HepG2 (cell line): ENCODE measurements around the gene DIP2C. TPM values are rescaled to one million over a fixed set of nuclear protein-coding genes. Genes with fewer than 3 reads are reported as not detected.

Experiments
- ATAC-seq: fragments of 200-7000 bp; cut with Tn5 transposase; 3 replicates; pipeline ENCODE4 v1.9.1; 2020; ENCODE audit warnings: mild to moderate bottlenecking, moderate library complexity
- BruUV-seq: library from RNA; stranded (reverse); fragments of 400-500 nt; replicated peaks from 2 replicates; lab custom pipeline; 2021; lab: Mats Ljungman, UMichigan
- CTCF ChIA-PET: fragments of 300-600 bp; formaldehyde crosslinking; extraction: SDS; loops from one replicate; lab custom pipeline; 2021; ENCODE audit warnings: low total read pairs, inconsistent platforms, low intra/inter-chr PET ratio; lab: Yijun Ruan, JAX
- POLR2A ChIA-PET: fragments of 350-600 bp; sonication (Branson Sonifier 250); formaldehyde crosslinking; loops from one replicate; lab custom pipeline; 2020; ENCODE audit warnings: antibody characterized with exemption, inconsistent platforms; lab: Yijun Ruan, JAX
- DNase-seq: peaks from one replicate; pipeline ENCODE4 v3.0.0-alpha.2; 2015; ENCODE audit warnings: low spot score
- FAIRE-seq: peaks from 3 replicates; lab custom pipeline; 2011; peaks lifted over from hg19 to GRCh38; lab: Jason Lieb, UNC
- H2AFZ ChIP-seq: one replicate; pipeline ENCODE4 v1.6.1; 2011; ENCODE audit warnings: low read length, inconsistent platforms
- H3K27ac ChIP-seq: fragments of 300-600 bp; 3 replicates; pipeline ENCODE4 v1.8.0; 2011; ENCODE audit warnings: mixed run types, mild to moderate bottlenecking, mixed read lengths, low read length, inconsistent platforms; ENCODE audit not compliant: insufficient read depth; ENCODE audit errors: extremely low read length
- H3K27me3 ChIP-seq, 2 experiments: fragments of 200-600 bp in 1 of 2; 2 replicates in 1 of 2; 3 replicates in 1 of 2; pipeline versions ENCODE4 v1.6.0 to v1.8.0; 2011; ENCODE audit warnings: low read length in 2 of 2, mild to moderate bottlenecking in 2 of 2, moderate library complexity in 2 of 2, inconsistent platforms in 1 of 2; ENCODE audit not compliant: insufficient read depth in 2 of 2, control insufficient read depth in 1 of 2
- H3K36me3 ChIP-seq, 2 experiments: fragments of 200-600 bp in 1 of 2; replicated peaks in 1 of 2; 2 replicates in 1 of 2; 3 replicates in 1 of 2; pipeline versions ENCODE4 v1.5.1 to v1.8.0; 2011; ENCODE audit warnings: low read length in 2 of 2, inconsistent platforms in 1 of 2; ENCODE audit not compliant: insufficient read depth in 2 of 2, control insufficient read depth in 1 of 2
- H3K4me1 ChIP-seq: 2 replicates; pipeline ENCODE4 v1.5.1; 2012; ENCODE audit warnings: low read length, inconsistent platforms; ENCODE audit not compliant: insufficient read depth
- H3K4me2 ChIP-seq: 2 replicates; pipeline ENCODE4 v1.6.0; 2011; ENCODE audit warnings: low read depth, low read length, inconsistent platforms
- H3K4me3 ChIP-seq, 3 experiments: fragments of 200-600 bp in 1 of 3; sonication (generic), shearing (Covaris generic) in 1 of 3; replicated peaks in 1 of 3; 2 replicates each; pipeline ENCODE4 v1.5.1; 2011 to 2016; ENCODE audit warnings: low read length in 3 of 3, inconsistent platforms in 2 of 3, low read depth in 2 of 3, mild to moderate bottlenecking in 2 of 3, control low read depth in 1 of 3, mixed read lengths in 1 of 3; ENCODE audit not compliant: insufficient read depth in 1 of 3
- H3K79me2 ChIP-seq: one replicate; pipeline ENCODE4 v1.6.1; 2011; ENCODE audit warnings: low read length, inconsistent platforms; ENCODE audit not compliant: insufficient read depth
- H3K9ac ChIP-seq: 2 replicates; pipeline ENCODE4 v1.6.0; 2011; ENCODE audit warnings: mild to moderate bottlenecking, low read depth, low read length, inconsistent platforms; ENCODE audit not compliant: insufficient read depth
- H3K9me3 ChIP-seq: 2 replicates; pipeline ENCODE4 v1.5.1; 2012; ENCODE audit warnings: mild to moderate bottlenecking, low read length
- H4K20me1 ChIP-seq: 2 replicates; pipeline ENCODE4 v1.6.0; 2011; ENCODE audit warnings: inconsistent platforms, mild to moderate bottlenecking, low read length, moderate library complexity; ENCODE audit not compliant: insufficient read depth
- FLYWCH1 ChIP-seq: sonication (generic); formaldehyde crosslinking; IDR thresholded peaks from 2 replicates; pipeline ENCODE4 v1.8.1; 2023; ENCODE audit warnings: mild to moderate bottlenecking, missing genetic modification reagents
- HIC2 ChIP-seq: sonication (generic); formaldehyde crosslinking; IDR thresholded peaks from 2 replicates; pipeline ENCODE4 v1.9.0; 2022; ENCODE audit warnings: low read depth, missing genetic modification reagents
- IKZF4 ChIP-seq: sonication (generic); formaldehyde crosslinking; IDR thresholded peaks from 2 replicates; pipeline ENCODE4 v1.5.1; 2020; ENCODE audit warnings: borderline replicate concordance, mild to moderate bottlenecking, low read depth, missing genetic modification reagents; ENCODE audit errors: not compliant biosample characterization
- KDM5A ChIP-seq: fragments of 200-600 bp; sonication (generic); IDR thresholded peaks from 2 replicates; pipeline ENCODE4 v1.7.0; 2018; ENCODE audit warnings: antibody characterized with exemption, mild to moderate bottlenecking, low read length, borderline replicate concordance
- SP1 ChIP-seq, 2 experiments: fragments of 450-650 bp in 1 of 2; sonication (generic) in 1 of 2; formaldehyde crosslinking in 1 of 2; IDR thresholded peaks; 2 replicates each; pipeline versions ENCODE4 v1.4.0 to v1.6.1; 2016 to 2020; ENCODE audit warnings: missing genetic modification reagents in 1 of 2
- ZFP1 ChIP-seq: IDR thresholded peaks from 2 replicates; pipeline ENCODE4 v1.6.1; 2016
- ZNF224 ChIP-seq: sonication (generic); formaldehyde crosslinking; IDR thresholded peaks from 2 replicates; pipeline ENCODE4 v1.5.0; 2020; ENCODE audit warnings: mild to moderate bottlenecking, missing genetic modification reagents
- ZNF503 ChIP-seq: sonication (generic); formaldehyde crosslinking; IDR thresholded peaks from 2 replicates; pipeline ENCODE4 v1.4.0; 2020; ENCODE audit warnings: missing genetic modification reagents
- ZNF709 ChIP-seq: sonication (generic); formaldehyde crosslinking; IDR thresholded peaks from 2 replicates; pipeline ENCODE4 v1.5.0; 2020; ENCODE audit warnings: mild to moderate bottlenecking, missing genetic modification reagents
- ZNF850 ChIP-seq: sonication (generic); formaldehyde crosslinking; conservative IDR thresholded peaks from 2 replicates; pipeline ENCODE4 v1.9.0; 2021; ENCODE audit warnings: mild to moderate bottlenecking, missing genetic modification reagents
- WGBS: methylation state at CpG from one replicate; pipeline ENCODE4 v1.1.6; 2017; ENCODE audit warnings: low lambda C conversion rate; 5-methylcytosine and 5-hydroxymethylcytosine counted together
- in situ Hi-C: cut with HindIII; loops from 2 replicates; pipeline ENCODE4 v1.10.0; 2017; ENCODE audit warnings: low pct_unique_long_range_greater_than_20kb; ENCODE audit not compliant: extremely low pct_ligation_motif_present
- intact Hi-C: fragments of 100-400 bp; cut with micrococcal nuclease; formaldehyde crosslinking; loops from one replicate; pipeline ENCODE4 v1.10.0; 2022; ENCODE audit not compliant: unreplicated experiment
- polyA plus RNA-seq, 8 experiments: library from polyadenylated mRNA; depleted of rRNA in 3 of 8; stranded (reverse) in 7 of 8; unstranded in 1 of 8; fragments of >200 nt; fragmentation: Illumina TruSeq in 4 of 8; extraction: Trizol in 4 of 8; gene quantifications; 2 replicates each; pipeline versions ENCODE4 v1.2.1 to v1.2.3, GENCODE V29; 2011 to 2016; ENCODE audit warnings: low read depth in 4 of 8, missing spikeins in 1 of 8, mixed read lengths in 1 of 8; ENCODE audit not compliant: insufficient read depth in 1 of 8
- total RNA-seq, 5 experiments: library from RNA; depleted of rRNA; stranded (reverse); fragments of >200 nt; fragmentation: Illumina TruSeq; extraction: Trizol; gene quantifications; 2 replicates each; pipeline ENCODE4 v1.2.3, GENCODE V29; 2016; ENCODE audit warnings: low read depth in 1 of 5
- TF ChIP-seq, protein P1 (sequence below): sonication (generic); formaldehyde crosslinking; IDR thresholded peaks from 2 replicates; pipeline ENCODE4 v1.9.0; 2022; ENCODE audit warnings: missing genetic modification reagents, mild to moderate bottlenecking, borderline replicate concordance
- TF ChIP-seq, protein P2 (sequence below): sonication (generic); formaldehyde crosslinking; IDR thresholded peaks from 2 replicates; pipeline ENCODE4 v1.5.0; 2020; ENCODE audit warnings: mild to moderate bottlenecking, missing genetic modification reagents, moderate library complexity

Gene DIP2C
- total and polyA plus RNA-seq, 2 of the 13 experiments (the other 11 are each of a cell fraction or from before 2014, with no cell fraction given) = 2.2 to 2.7 TPM

GRCh38 chr10:633279-634245 is 55.9 kb downstream of the DIP2C start:
- no peaks in the 10 kb centered on the region for H4K20me1 ChIP-seq
- intact Hi-C loops = no loop called here
- no peak overlapping the region for H3K4me3 ChIP-seq
- peak overlapping the region; percentile 2; the same call in 1 of the 2 replicates for H3K9ac ChIP-seq
- no peaks in the 10 kb centered on the region for H3K9me3 ChIP-seq
- no peaks in the 10 kb centered on the region for H3K27me3 ChIP-seq
- H2AFZ ChIP-seq = no peak overlapping the region
- ChIA-PET POLR2A (no interaction called here), CTCF (no interaction called here)
- no peaks in the 10 kb centered on the region for H3K79me2 ChIP-seq
- in situ Hi-C loops = no loop called here
- peak; percentile 80 for ATAC-seq
- no peak for FAIRE-seq
- 73% methylated on average over 34 of the region's 39 CpGs for WGBS
- H3K36me3 ChIP-seq = no peaks in the 10 kb centered on the region
- peak; percentile 33 for DNase-seq
- H3K4me2 ChIP-seq = peak overlapping the region; percentile 46
- no TSS peak for BruUV-seq
- H3K4me1 ChIP-seq = peaks cover 15% of the 10 kb centered on the region
- no peak overlapping the region for H3K27ac ChIP-seq
- TF ChIP-seq, protein P1, sequence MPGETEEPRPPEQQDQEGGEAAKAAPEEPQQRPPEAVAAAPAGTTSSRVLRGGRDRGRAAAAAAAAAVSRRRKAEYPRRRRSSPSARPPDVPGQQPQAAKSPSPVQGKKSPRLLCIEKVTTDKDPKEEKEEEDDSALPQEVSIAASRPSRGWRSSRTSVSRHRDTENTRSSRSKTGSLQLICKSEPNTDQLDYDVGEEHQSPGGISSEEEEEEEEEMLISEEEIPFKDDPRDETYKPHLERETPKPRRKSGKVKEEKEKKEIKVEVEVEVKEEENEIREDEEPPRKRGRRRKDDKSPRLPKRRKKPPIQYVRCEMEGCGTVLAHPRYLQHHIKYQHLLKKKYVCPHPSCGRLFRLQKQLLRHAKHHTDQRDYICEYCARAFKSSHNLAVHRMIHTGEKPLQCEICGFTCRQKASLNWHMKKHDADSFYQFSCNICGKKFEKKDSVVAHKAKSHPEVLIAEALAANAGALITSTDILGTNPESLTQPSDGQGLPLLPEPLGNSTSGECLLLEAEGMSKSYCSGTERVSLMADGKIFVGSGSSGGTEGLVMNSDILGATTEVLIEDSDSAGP (CRISPR knock-in tag) = 0 out of 2 replicates have a peak, but pooled peaks have one; percentile 45
- TF ChIP-seq FLYWCH1 (no peak), ZNF709 (no peak), HIC2 (CRISPR knock-in tag) (peak; percentile 28; the same call in 1 of the 2 replicates), SP1 (IDR thresholded peaks at IDR 0.05) (no peak), SP1 (CRISPR knock-in tag; IDR thresholded peaks at IDR 0.05) (no peak), ZNF224 (CRISPR knock-in tag) (no peak), ZFP1 (no peak), ZNF503 (CRISPR knock-in tag) (no peak), KDM5A (no peak), ZNF850 (CRISPR knock-in tag) (no peak), IKZF4 (no peak)
- TF ChIP-seq, protein P2, sequence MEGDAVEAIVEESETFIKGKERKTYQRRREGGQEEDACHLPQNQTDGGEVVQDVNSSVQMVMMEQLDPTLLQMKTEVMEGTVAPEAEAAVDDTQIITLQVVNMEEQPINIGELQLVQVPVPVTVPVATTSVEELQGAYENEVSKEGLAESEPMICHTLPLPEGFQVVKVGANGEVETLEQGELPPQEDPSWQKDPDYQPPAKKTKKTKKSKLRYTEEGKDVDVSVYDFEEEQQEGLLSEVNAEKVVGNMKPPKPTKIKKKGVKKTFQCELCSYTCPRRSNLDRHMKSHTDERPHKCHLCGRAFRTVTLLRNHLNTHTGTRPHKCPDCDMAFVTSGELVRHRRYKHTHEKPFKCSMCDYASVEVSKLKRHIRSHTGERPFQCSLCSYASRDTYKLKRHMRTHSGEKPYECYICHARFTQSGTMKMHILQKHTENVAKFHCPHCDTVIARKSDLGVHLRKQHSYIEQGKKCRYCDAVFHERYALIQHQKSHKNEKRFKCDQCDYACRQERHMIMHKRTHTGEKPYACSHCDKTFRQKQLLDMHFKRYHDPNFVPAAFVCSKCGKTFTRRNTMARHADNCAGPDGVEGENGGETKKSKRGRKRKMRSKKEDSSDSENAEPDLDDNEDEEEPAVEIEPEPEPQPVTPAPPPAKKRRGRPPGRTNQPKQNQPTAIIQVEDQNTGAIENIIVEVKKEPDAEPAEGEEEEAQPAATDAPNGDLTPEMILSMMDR (CRISPR knock-in tag) = peak; percentile 15; the same call in 1 of the 2 replicates
